OCI-LY1 (cell line): Measurements from ENCODE around the gene COL11A1.

Experiments
- H2AFZ ChIP-seq: fragments of 200-600 bp; sonication (generic), shearing (Covaris generic); 2 replicates; pipeline ENCODE4 v1.6.0; 2014; ENCODE audit warnings: antibody characterized with exemption, mild to moderate bottlenecking, low read length
- H3F3A ChIP-seq: fragments of 200-600 bp; sonication (generic), shearing (Covaris generic); 2 replicates; pipeline ENCODE4 v1.6.0; 2014; ENCODE audit warnings: mild to moderate bottlenecking, antibody characterized with exemption, low read length, moderate library complexity; ENCODE audit not compliant: insufficient read depth
- H3K27ac ChIP-seq: fragments of 200-600 bp; sonication (generic); 2 replicates; pipeline ENCODE4 v1.5.1; 2014; ENCODE audit warnings: low read length, mixed run types, mild to moderate bottlenecking, low read depth; ENCODE audit not compliant: poor library complexity, severe bottlenecking
- H3K27me3 ChIP-seq: fragments of 200-600 bp; sonication (generic); 2 replicates; pipeline ENCODE4 v1.6.0; 2014; ENCODE audit warnings: antibody characterized with exemption, mild to moderate bottlenecking, low read length, moderate library complexity; ENCODE audit not compliant: insufficient read depth
- H3K36me3 ChIP-seq: fragments of 200-600 bp; sonication (generic); 2 replicates; pipeline ENCODE4 v1.6.1; 2014; ENCODE audit warnings: mild to moderate bottlenecking, antibody characterized with exemption, low read length, moderate library complexity, mixed read lengths; ENCODE audit not compliant: insufficient read depth
- H3K4me1 ChIP-seq: fragments of 200-600 bp; sonication (generic); 2 replicates; pipeline ENCODE4 v1.5.1; 2014; ENCODE audit warnings: mild to moderate bottlenecking, low read length, moderate library complexity; ENCODE audit not compliant: insufficient read depth, severe bottlenecking
- H3K4me2 ChIP-seq: fragments of 200-600 bp; sonication (generic), shearing (Covaris generic); 2 replicates; pipeline ENCODE4 v1.6.1; 2014; ENCODE audit warnings: low read length
- H3K4me3 ChIP-seq: fragments of 200-600 bp; sonication (generic); 2 replicates; pipeline ENCODE4 v1.5.1; 2014; ENCODE audit warnings: low read length, low read depth, mild to moderate bottlenecking, mixed read lengths; ENCODE audit not compliant: poor library complexity, severe bottlenecking
- H3K79me2 ChIP-seq: fragments of 200-600 bp; shearing (Covaris generic); 2 replicates; pipeline ENCODE4 v1.6.1; 2016; ENCODE audit warnings: mixed run types, low read length, mixed read lengths; ENCODE audit not compliant: insufficient read depth
- H3K9ac ChIP-seq: fragments of 200-600 bp; sonication (generic), shearing (Covaris generic); 2 replicates; pipeline ENCODE4 v1.6.1; 2014; ENCODE audit warnings: mild to moderate bottlenecking, low read length, mixed read lengths
- H3K9me2 ChIP-seq: fragments of 200-600 bp; sonication (generic), shearing (Covaris generic); 2 replicates; pipeline ENCODE4 v1.6.1; 2014; ENCODE audit warnings: low read depth, mild to moderate bottlenecking, low read length, mixed read lengths
- H3K9me3 ChIP-seq: fragments of 200-600 bp; shearing (Covaris generic); 2 replicates; pipeline ENCODE4 v1.6.1; 2014; ENCODE audit warnings: low read length, mixed read lengths
- H4K20me1 ChIP-seq: fragments of 200-600 bp; sonication (generic), shearing (Covaris generic); 2 replicates; pipeline ENCODE4 v1.6.0; 2016; ENCODE audit warnings: mild to moderate bottlenecking, low read length; ENCODE audit not compliant: insufficient read depth
- CTCF ChIP-seq: fragments of 200-600 bp; sonication (generic), shearing (Covaris generic); IDR thresholded peaks from 2 replicates; pipeline ENCODE4 v1.5.1; 2017; ENCODE audit warnings: mild to moderate bottlenecking, antibody characterized with exemption, low read length, moderate library complexity, mixed read lengths
- EZH2 ChIP-seq: fragments of 200-600 bp; sonication (generic), shearing (Covaris generic); IDR thresholded peaks from 2 replicates; pipeline ENCODE4 v1.8.0; 2017; ENCODE audit warnings: borderline replicate concordance, mixed run types, mild to moderate bottlenecking, antibody characterized with exemption, low read length, moderate library complexity, mixed read lengths

Gene COL11A1

GRCh38 chr1:103075316-103076000 is 32.9 kb downstream of the COL11A1 start:
- no peak for TF ChIP-seq EZH2
- TF ChIP-seq CTCF: no peak
- H3K36me3 ChIP-seq: no peaks in the 10 kb centered on the region
- no peak overlapping the region for H3K4me2 ChIP-seq
- H4K20me1 ChIP-seq: no peaks in the 10 kb centered on the region
- no peak overlapping the region for H3K27ac ChIP-seq
- no peak overlapping the region for H2AFZ ChIP-seq
- no peaks in the 10 kb centered on the region for H3F3A ChIP-seq
- no peaks in the 10 kb centered on the region for H3K79me2 ChIP-seq
- H3K4me3 ChIP-seq: no peak overlapping the region
- no peaks in the 10 kb centered on the region for H3K4me1 ChIP-seq
- no peak overlapping the region for H3K9ac ChIP-seq
- H3K9me3 ChIP-seq: no peaks in the 10 kb centered on the region
- no peaks in the 10 kb centered on the region for H3K27me3 ChIP-seq
- no peaks in the 10 kb centered on the region for H3K9me2 ChIP-seq

GRCh38 chr1:103074224-103074623 is 34.1 kb downstream of the COL11A1 start:
- Histone ChIP-seq H4K20me1 (no peaks in the 10 kb centered on the region), H3K36me3 (no peaks in the 10 kb centered on the region), H3K27me3 (no peaks in the 10 kb centered on the region), H3K79me2 (no peaks in the 10 kb centered on the region), H3K4me2 (no peak overlapping the region), H2AFZ (no peak overlapping the region), H3K4me1 (no peaks in the 10 kb centered on the region), H3K9me2 (no peaks in the 10 kb centered on the region), H3F3A (no peaks in the 10 kb centered on the region), H3K4me3 (no peak overlapping the region), H3K27ac (no peak overlapping the region), H3K9me3 (no peaks in the 10 kb centered on the region), H3K9ac (no peak overlapping the region)
- no peak for TF ChIP-seq EZH2
- TF ChIP-seq CTCF: no peak

GRCh38 chr1:103069201-103069600 is 39.1 kb downstream of the COL11A1 start:
- Histone ChIP-seq H3K27me3 (no peaks in the 10 kb centered on the region), H3K9me3 (no peaks in the 10 kb centered on the region), H3K27ac (no peak overlapping the region)

More at GRCh38 chr1:103069201-103069600, 39.1 kb downstream of the COL11A1 start:
- Histone ChIP-seq H3K4me2 (no peak overlapping the region), H3K9ac (no peak overlapping the region), H3F3A (no peaks in the 10 kb centered on the region), H3K4me1 (no peaks in the 10 kb centered on the region), H3K36me3 (no peaks in the 10 kb centered on the region), H3K79me2 (no peaks in the 10 kb centered on the region), H2AFZ (no peak overlapping the region), H3K4me3 (no peak overlapping the region), H4K20me1 (no peaks in the 10 kb centered on the region), H3K9me2 (no peaks in the 10 kb centered on the region)
- no peak for TF ChIP-seq CTCF
- TF ChIP-seq EZH2: no peak
